A673 (cell line): ENCODE data around the gene SIX1. TPM values are rescaled to one million over a fixed set of nuclear protein-coding genes. Genes with fewer than 3 reads are reported as not detected.

Experiments used
- BruUV-seq: library from RNA; stranded (reverse); fragments of 400-500 nt; replicated peaks from 2 replicates; lab custom pipeline; 2021; lab: Mats Ljungman, UMichigan
- CTCF ChIA-PET: fragments of 300-600 bp; sonication (Branson Sonifier 250); formaldehyde crosslinking; loops from one replicate; lab custom pipeline; 2022; ENCODE audit warnings: antibody characterized with exemption; lab: Charles Lee
- POLR2A ChIA-PET: fragments of 300-600 bp; sonication (Branson Sonifier 250); formaldehyde crosslinking; loops from one replicate; lab custom pipeline; 2022; ENCODE audit warnings: antibody characterized with exemption; ENCODE audit not compliant: low non-redundant PET; lab: Charles Lee
- DNase-seq: peaks from one replicate; pipeline ENCODE4 v3.0.0-alpha.2; 2015; ENCODE audit warnings: low spot score
- H3K27ac ChIP-seq: fragments of 200-600 bp; sonication (generic); 2 replicates; pipeline ENCODE4 v1.5.1; 2016; ENCODE audit warnings: mixed run types, low read depth, mild to moderate bottlenecking, mixed read lengths, antibody characterized with exemption, low read length; ENCODE audit not compliant: poor library complexity, severe bottlenecking
- H3K27me3 ChIP-seq: fragments of 200-600 bp; sonication (generic); replicated peaks from 2 replicates; pipeline ENCODE4 v1.6.1; 2017; ENCODE audit warnings: mixed run types, low read depth, mild to moderate bottlenecking, mixed read lengths, antibody characterized with exemption, low read length; ENCODE audit not compliant: insufficient read depth, poor library complexity
- H3K36me3 ChIP-seq: fragments of 200-600 bp; sonication (generic); 2 replicates; pipeline ENCODE4 v1.6.1; 2016; ENCODE audit warnings: mixed run types, mild to moderate bottlenecking, mixed read lengths, antibody characterized with exemption, low read length; ENCODE audit not compliant: insufficient read depth, poor library complexity, severe bottlenecking
- H3K4me1 ChIP-seq: fragments of 200-600 bp; sonication (generic); 2 replicates; pipeline ENCODE4 v1.6.1; 2017; ENCODE audit warnings: mixed run types, mild to moderate bottlenecking, mixed read lengths, antibody characterized with exemption, low read length; ENCODE audit not compliant: insufficient read depth, poor library complexity, severe bottlenecking
- H3K4me3 ChIP-seq: fragments of 200-600 bp; sonication (generic); 2 replicates; pipeline ENCODE4 v1.5.1; 2016; ENCODE audit warnings: low read depth, mixed run types, mild to moderate bottlenecking, mixed read lengths, low read length; ENCODE audit not compliant: poor library complexity, severe bottlenecking
- H3K9me3 ChIP-seq: fragments of 200-600 bp; sonication (generic); 2 replicates; pipeline ENCODE4 v1.6.1; 2016; ENCODE audit warnings: mixed run types, low read depth, mild to moderate bottlenecking, mixed read lengths, antibody characterized with exemption, low read length; ENCODE audit not compliant: poor library complexity, severe bottlenecking
- CTCF ChIP-seq: fragments of 300-800, 200-600 bp; sonication (generic); conservative IDR thresholded peaks from 2 replicates; pipeline ENCODE4 v1.5.1; 2017; ENCODE audit warnings: low read depth, mild to moderate bottlenecking, antibody characterized with exemption, low read length, moderate library complexity, mixed read lengths
- EZH2 ChIP-seq: fragments of 200-600 bp; sonication (generic); IDR thresholded peaks from 2 replicates; pipeline ENCODE4 v1.6.1; 2017; ENCODE audit warnings: borderline replicate concordance, low read depth, mild to moderate bottlenecking, mixed read lengths, antibody characterized with exemption, low read length; ENCODE audit not compliant: poor library complexity, severe bottlenecking
- intact Hi-C: fragments of 100-400 bp; cut with micrococcal nuclease; formaldehyde crosslinking; loops from one replicate; pipeline ENCODE4 v1.10.0; 2022; ENCODE audit not compliant: unreplicated experiment
- total RNA-seq: library from RNA; stranded (reverse); gene quantifications from 2 replicates; pipeline ENCODE4 v1.2.3, GENCODE V29; 2021

The SIX1 gene
- total RNA-seq, 1 experiment from 2014 or later: 24.0 TPM

- TF ChIP-seq CTCF (no peak), EZH2 (no peak)
- Histone ChIP-seq H3K27ac (no peak overlapping the region), H3K4me1 (peaks cover 5% of the 10 kb centered on the region), H3K4me3 (no peak overlapping the region), H3K9me3 (no peaks in the 10 kb centered on the region), H3K36me3 (no peaks in the 10 kb centered on the region), H3K27me3 (no peaks in the 10 kb centered on the region)
- no TSS peak for BruUV-seq
- ChIA-PET POLR2A (no interaction called here), CTCF (no interaction called here)
- DNase-seq: no peak
- intact Hi-C loops: no loop called here
These were observed 3.7 kb upstream of the SIX1 start for GRCh38 chr14:60652674-60653651.

DNA sequence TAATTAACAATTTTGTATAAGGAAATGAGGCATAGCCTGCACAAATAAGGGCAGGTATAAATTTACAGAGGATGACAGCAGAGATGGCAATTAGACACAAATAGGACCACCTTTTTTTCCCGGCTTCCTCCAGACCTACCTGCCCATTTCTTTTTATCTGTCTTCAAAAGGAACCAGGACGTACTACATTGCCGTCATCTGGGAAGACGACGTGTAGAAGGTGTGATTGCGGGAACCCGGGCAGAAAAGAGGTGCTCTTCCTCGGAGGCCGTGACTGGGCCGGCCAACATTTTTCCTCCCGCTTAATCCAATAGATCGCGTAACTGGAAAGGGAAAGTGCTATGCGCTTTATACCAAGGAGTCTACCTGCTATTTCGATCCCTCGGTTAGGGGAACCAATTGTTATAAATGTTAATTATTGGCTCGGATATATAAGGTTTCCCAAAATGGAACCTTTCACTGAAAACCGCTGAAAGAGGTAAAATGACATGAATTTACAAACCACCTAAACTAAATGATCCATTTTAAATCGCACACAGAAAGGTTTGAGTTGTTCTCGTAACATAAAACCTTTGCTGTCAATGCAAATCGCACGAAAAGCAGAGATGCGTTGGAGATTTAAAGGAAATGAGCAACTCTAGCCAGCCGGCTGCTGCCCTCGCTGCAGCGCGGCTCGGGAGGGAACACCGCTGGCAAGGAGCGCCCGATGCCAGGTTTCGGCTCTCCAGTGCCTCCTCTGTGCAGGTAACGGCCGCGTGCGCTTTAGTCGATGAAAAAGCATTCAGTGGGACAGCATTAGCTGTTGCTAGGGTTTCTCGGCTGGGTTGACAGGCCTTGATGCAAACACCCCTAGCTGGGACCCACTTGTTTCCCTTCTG, 2.8 kb upstream of the SIX1 start:
- intact Hi-C loops: no loop called here
- no peaks in the 10 kb centered on the region for H3K27me3 ChIP-seq

More for the DNA sequence above, 2.8 kb upstream of the SIX1 start:
- Histone ChIP-seq H3K9me3 (no peaks in the 10 kb centered on the region), H3K36me3 (no peaks in the 10 kb centered on the region), H3K4me1 (no peaks in the 10 kb centered on the region), H3K4me3 (no peak overlapping the region), H3K27ac (no peak overlapping the region)
- ChIA-PET POLR2A (no interaction called here), CTCF (no interaction called here)
- BruUV-seq: no TSS peak
- TF ChIP-seq CTCF: no peak
- no peak for TF ChIP-seq EZH2
- no peak for DNase-seq
